ENCODE results near the gene CARD9. TPM values are rescaled to one million over a fixed set of nuclear protein-coding genes. Genes with fewer than 3 reads are reported as not detected.

CARD9 gene
- total and polyA plus RNA-seq, 10 donors: 5.7 to 25.5 (median 18.2) TPM

GRCh38 chr9:136327304-136327974 is 46.0 kb downstream of the CARD9 start, which contains the start of gene GPSM1:
GPSM1 (plus strand) TSS chr9:136327539; CDS start chr9:136327696, 157 bp downstream.
- peaks cover 13 to 50% (median 32%) of the 10 kb centered on the region in 6 donors for H3K4me1 ChIP-seq
- WGBS, 5 donors: 0 to 3% (median 1%) methylated on average over 17 to 88 of the region's 88 CpGs
- peak within 1 kb of the TSS in 7 of 8 donors; percentile 54 to 81 (median 77) for H3K27ac ChIP-seq
- intact Hi-C loops (cut with DNase I; ENCODE audit: low total_unique reads): no loop called here
- no peaks in the 10 kb centered on the region for H3K9me3 ChIP-seq
- TF ChIP-seq CTCF (IDR thresholded peaks at IDR 0.05 in 8 of 11, conservative IDR thresholded peaks at IDR 0.05 in 3 of 11) (no peak), POLR2A (IDR thresholded peaks at IDR 0.05) (no peak), POLR2AphosphoS5 (IDR thresholded peaks at IDR 0.05) (peak; percentile 68 to 84 (median 83))
- H3K4me3 ChIP-seq: peak within 1 kb of the TSS; percentile 22 to 75 (median 46)
- H3K27me3 ChIP-seq (replicated peaks in 1 of 7): peaks cover 0 to 52% (median 12%) of the 10 kb centered on the region in 7 donors
- H3K36me3 ChIP-seq: no peaks in the 10 kb centered on the region
- DNase-seq: no peak

GRCh38 chr9:136326761-136327303 is 46.6 kb downstream of the CARD9 start:
- 11 to 25% (median 20%) methylated on average over 4 to 17 of the region's 17 CpGs for WGBS, 5 donors
- Histone ChIP-seq H3K4me3 (peak overlapping the region in 6 of 8 donors; percentile 31 to 75 (median 47)), H3K27ac (peak overlapping the region in 7 of 8 donors; percentile 54 to 81 (median 77)), H3K9me3 (no peaks in the 10 kb centered on the region), H3K4me1 (peaks cover 13 to 50% (median 32%) of the 10 kb centered on the region in 6 donors), H3K27me3 (replicated peaks in 1 of 7) (peaks cover 0 to 52% (median 12%) of the 10 kb centered on the region in 7 donors), H3K36me3 (no peaks in the 10 kb centered on the region)
- DNase-seq: no peak
- TF ChIP-seq CTCF (IDR thresholded peaks at IDR 0.05 in 8 of 11, conservative IDR thresholded peaks at IDR 0.05 in 3 of 11) (no peak), POLR2A (IDR thresholded peaks at IDR 0.05) (no peak), POLR2AphosphoS5 (IDR thresholded peaks at IDR 0.05) (no peak)
- intact Hi-C loops (cut with DNase I; ENCODE audit: low total_unique reads): no loop called here

GRCh38 chr9:136326061-136326760 is 47.3 kb downstream of the CARD9 start:
- no peak for TF ChIP-seq CTCF (IDR thresholded peaks at IDR 0.05 in 8 of 11, conservative IDR thresholded peaks at IDR 0.05 in 3 of 11)
- TF ChIP-seq POLR2AphosphoS5 (IDR thresholded peaks at IDR 0.05): peak; percentile 50 to 76 (median 53)
- TF ChIP-seq POLR2A (IDR thresholded peaks at IDR 0.05): no peak
- Histone ChIP-seq H3K4me1 (peaks cover 13 to 50% (median 32%) of the 10 kb centered on the region in 6 donors), H3K27ac (peak overlapping the region in 7 of 8 donors; percentile 54 to 81 (median 77)), H3K4me3 (peak overlapping the region in 1 of 8 donors; percentile 75), H3K9me3 (no peaks in the 10 kb centered on the region), H3K27me3 (replicated peaks in 1 of 7) (peaks cover 0 to 52% (median 12%) of the 10 kb centered on the region in 7 donors), H3K36me3 (no peaks in the 10 kb centered on the region)
- no peak for DNase-seq
- 13 to 21% (median 18%) methylated on average over 14 to 28 of the region's 28 CpGs for WGBS, 5 donors
- intact Hi-C loops (cut with DNase I; ENCODE audit: low total_unique reads): no loop called here
